WERI-Rb-1 (cell line): ENCODE measurements around the gene MYO15A.

Source experiments
- DNase-seq: peaks from one replicate; pipeline ENCODE4 v3.0.0-alpha.2; 2020
- H3K27ac ChIP-seq: fragments of 250-450 bp; sonication (Bioruptor Pico); 2 replicates; pipeline ENCODE4 v1.5.1; 2020; ENCODE audit warnings: mild to moderate bottlenecking, moderate library complexity
- H3K27me3 ChIP-seq: fragments of 250-450 bp; sonication (Bioruptor Pico); 2 replicates; pipeline ENCODE4 v1.5.1; 2021; ENCODE audit warnings: mild to moderate bottlenecking, low read depth, moderate library complexity; ENCODE audit not compliant: insufficient read depth, severe bottlenecking
- H3K36me3 ChIP-seq: fragments of 250-450 bp; sonication (Bioruptor Pico); 2 replicates; pipeline ENCODE4 v1.5.1; 2020; ENCODE audit warnings: mild to moderate bottlenecking, moderate library complexity
- H3K4me3 ChIP-seq: 2 replicates; pipeline ENCODE4 v1.5.1; 2011; ENCODE audit warnings: low read depth, mild to moderate bottlenecking, control low read depth, low read length
- H3K9me3 ChIP-seq: fragments of 250-450 bp; sonication (Bioruptor Pico); 2 replicates; pipeline ENCODE4 v1.5.1; 2021; ENCODE audit warnings: mild to moderate bottlenecking, moderate library complexity; ENCODE audit not compliant: severe bottlenecking
- TF ChIP-seq, protein P1 (sequence below): IDR thresholded peaks from 2 replicates; pipeline ENCODE4 v1.5.1; 2011; ENCODE audit warnings: low read depth, mild to moderate bottlenecking, control low read depth, inconsistent platforms, low read length

MYO15A gene

DNA sequence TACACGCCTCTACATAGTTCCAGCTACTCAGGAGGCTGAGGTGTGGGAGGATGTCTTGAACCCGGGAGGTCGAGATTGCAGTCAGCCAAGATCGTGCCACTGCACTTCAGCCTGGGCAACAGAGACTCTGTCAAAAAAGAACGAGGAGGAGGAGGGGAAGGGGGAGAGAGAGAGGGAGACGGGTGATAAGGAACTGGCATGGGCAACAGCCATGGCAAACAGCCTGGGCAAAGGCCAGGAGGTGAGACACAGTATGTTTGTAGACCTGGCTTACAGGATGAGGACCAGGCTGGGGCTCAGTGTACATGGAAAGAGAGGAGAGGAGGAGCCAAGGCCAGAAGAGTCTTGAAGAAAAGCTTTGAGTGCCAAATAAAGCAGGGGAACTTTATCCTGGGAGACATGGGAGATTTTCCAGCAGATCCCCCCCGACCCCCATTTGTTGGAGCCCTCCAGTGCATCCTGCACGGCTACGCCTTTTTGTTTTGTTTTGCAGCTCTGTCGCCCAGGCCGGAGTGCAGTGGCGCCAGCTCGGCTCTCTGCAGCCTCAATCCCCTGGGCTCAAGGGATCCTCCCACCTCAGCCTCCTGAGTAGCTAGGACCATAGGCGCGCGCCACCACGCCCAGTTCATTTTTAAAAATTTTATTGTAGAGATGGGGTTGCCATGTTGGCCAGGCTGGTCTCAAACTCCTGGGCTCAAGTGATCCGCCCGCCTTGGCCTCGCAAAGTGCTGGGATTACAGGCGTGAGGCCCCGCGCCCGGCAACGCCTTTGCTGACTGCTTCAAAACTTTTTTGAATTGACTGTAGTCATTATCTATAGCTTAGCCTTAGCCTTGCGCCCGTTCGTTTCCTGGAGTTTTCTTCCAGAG, 73.8 kb downstream of the MYO15A start:
- TF ChIP-seq, protein P1, sequence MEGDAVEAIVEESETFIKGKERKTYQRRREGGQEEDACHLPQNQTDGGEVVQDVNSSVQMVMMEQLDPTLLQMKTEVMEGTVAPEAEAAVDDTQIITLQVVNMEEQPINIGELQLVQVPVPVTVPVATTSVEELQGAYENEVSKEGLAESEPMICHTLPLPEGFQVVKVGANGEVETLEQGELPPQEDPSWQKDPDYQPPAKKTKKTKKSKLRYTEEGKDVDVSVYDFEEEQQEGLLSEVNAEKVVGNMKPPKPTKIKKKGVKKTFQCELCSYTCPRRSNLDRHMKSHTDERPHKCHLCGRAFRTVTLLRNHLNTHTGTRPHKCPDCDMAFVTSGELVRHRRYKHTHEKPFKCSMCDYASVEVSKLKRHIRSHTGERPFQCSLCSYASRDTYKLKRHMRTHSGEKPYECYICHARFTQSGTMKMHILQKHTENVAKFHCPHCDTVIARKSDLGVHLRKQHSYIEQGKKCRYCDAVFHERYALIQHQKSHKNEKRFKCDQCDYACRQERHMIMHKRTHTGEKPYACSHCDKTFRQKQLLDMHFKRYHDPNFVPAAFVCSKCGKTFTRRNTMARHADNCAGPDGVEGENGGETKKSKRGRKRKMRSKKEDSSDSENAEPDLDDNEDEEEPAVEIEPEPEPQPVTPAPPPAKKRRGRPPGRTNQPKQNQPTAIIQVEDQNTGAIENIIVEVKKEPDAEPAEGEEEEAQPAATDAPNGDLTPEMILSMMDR = no peak
- no peaks in the 10 kb centered on the region for H3K9me3 ChIP-seq
- no peak for DNase-seq
- peaks cover 28% of the 10 kb centered on the region for H3K36me3 ChIP-seq
- H3K27ac ChIP-seq = peak overlapping the region; percentile 96
- H3K27me3 ChIP-seq = no peaks in the 10 kb centered on the region
- H3K4me3 ChIP-seq = peak overlapping the region; percentile 65

DNA sequence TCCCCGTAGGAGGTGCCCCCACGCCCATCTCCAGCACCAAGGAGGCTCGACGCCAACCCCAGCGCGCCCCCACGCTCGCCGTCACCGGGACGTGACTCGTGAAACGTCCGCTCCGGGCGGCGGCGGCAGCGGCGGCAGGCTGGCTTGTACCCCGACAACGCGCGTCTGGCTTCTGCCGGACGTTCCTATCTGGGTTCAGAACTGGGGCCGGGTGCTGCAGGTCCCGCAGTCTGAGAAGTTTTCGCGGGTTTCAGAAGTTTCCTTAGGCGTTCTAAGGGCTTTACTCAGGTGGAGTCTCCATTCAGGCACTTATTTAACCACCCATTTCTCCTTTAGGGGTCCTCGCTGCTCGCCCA, 74.4 kb downstream of the MYO15A start:
- no peaks in the 10 kb centered on the region for H3K9me3 ChIP-seq
- DNase-seq = peak; percentile 88
- H3K36me3 ChIP-seq = peaks cover 34% of the 10 kb centered on the region
- H3K4me3 ChIP-seq = peak overlapping the region; percentile 65
- H3K27ac ChIP-seq = peak overlapping the region; percentile 96
- TF ChIP-seq, protein P1 = no peak
- no peaks in the 10 kb centered on the region for H3K27me3 ChIP-seq

DNA sequence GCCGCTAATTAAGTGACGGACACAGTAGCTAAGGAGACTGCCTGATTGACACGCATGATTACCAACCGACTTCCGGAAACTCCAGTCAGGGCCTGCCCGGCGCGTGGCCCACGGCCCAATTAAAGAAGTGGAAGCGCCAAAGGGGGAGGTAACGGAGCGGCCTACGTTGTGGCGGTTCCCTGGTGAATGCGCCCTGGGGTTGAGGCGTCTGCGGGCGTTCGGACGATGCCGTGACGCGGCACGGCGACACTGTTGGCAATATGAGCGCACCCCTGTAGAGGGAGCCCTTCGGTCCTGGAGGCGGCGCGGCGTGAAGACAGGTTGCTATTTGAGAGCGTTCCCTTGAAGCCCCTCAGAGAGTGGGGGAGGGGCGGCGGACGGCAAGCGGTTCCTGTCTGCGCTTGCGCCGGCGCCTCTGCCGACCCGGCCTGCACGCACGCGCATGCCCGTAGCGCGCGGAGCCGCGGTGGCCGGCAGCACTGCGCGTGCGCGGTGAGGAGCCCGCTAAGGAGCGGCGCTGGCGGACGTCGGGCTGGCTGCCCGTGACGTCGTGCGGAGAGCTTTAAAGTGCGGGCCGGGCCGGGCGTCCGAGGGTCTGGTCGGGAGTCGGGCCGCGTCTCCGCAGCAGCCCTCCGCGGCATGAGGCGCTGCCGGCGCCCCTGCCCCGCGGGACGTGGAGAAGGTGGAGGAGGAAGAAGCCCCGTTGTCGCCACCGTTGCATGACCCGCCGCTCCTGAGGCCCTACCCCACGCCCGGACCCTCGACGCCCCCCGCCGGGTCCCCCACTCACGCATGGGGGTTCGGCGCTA, 75.0 kb downstream of the MYO15A start, which contains the start of gene ALKBH5:
Gene ALKBH5, plus strand, starts transcription at position 495 of the 809 bp plus-strand sequence. CDS start 416 bp downstream, outside the sequence.
- Histone ChIP-seq H3K9me3 (no peaks in the 10 kb centered on the region), H3K36me3 (peaks cover 40% of the 10 kb centered on the region), H3K27me3 (no peaks in the 10 kb centered on the region), H3K27ac (peak within 1 kb of the TSS; percentile 96), H3K4me3 (peak within 1 kb of the TSS; percentile 65)
- TF ChIP-seq, protein P1 = peak; percentile 55
- DNase-seq = peak; percentile 98

DNA sequence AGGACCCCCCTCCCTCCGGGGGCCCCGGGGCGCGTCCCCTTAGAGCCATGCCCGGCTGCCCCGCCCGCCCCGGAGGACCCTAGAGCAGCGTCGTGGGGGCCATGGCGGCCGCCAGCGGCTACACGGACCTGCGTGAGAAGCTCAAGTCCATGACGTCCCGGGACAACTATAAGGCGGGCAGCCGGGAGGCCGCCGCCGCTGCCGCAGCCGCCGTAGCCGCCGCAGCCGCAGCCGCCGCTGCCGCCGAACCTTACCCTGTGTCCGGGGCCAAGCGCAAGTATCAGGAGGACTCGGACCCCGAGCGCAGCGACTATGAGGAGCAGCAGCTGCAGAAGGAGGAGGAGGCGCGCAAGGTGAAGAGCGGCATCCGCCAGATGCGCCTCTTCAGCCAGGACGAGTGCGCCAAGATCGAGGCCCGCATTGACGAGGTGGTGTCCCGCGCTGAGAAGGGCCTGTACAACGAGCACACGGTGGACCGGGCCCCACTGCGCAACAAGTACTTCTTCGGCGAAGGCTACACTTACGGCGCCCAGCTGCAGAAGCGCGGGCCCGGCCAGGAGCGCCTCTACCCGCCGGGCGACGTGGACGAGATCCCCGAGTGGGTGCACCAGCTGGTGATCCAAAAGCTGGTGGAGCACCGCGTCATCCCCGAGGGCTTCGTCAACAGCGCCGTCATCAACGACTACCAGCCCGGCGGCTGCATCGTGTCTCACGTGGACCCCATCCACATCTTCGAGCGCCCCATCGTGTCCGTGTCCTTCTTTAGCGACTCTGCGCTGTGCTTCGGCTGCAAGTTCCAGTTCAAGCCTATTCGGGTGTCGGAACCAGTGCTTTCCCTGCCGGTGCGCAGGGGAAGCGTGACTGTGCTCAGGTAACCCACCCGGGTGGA, 75.8 kb downstream of the MYO15A start:
- peak; percentile 26 for DNase-seq
- peak overlapping the region; percentile 96 for H3K27ac ChIP-seq

DNA sequence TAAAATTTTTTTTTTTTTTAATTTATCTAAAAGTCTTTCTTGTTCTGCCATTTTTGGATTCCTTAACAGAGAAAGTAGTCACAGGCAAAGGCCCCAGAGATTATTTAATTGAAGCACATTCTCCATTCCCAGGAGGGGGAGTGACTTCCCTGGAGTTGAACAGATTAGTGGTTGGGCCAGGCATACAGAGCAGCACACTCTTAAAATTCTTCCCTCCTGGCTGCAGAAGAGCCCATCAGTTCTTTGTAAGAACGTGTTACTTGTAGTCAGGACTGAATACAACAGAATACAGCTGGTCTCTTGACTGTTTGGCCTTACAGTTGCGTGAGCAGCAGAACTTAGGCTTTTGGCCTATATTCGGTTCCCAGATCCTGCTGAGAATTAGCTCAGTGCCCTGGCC, 76.8 kb downstream of the MYO15A start:
- TF ChIP-seq, protein P1 = no peak
- no peak for DNase-seq
- H3K27ac ChIP-seq = no peak overlapping the region

More for the DNA sequence above, 75.8 kb downstream of the MYO15A start:
- Histone ChIP-seq H3K4me3 (peak overlapping the region; percentile 65), H3K9me3 (no peaks in the 10 kb centered on the region), H3K36me3 (peaks cover 45% of the 10 kb centered on the region), H3K27me3 (no peaks in the 10 kb centered on the region)
- TF ChIP-seq, protein P1 = no peak

More for the DNA sequence above, 76.8 kb downstream of the MYO15A start:
- no peaks in the 10 kb centered on the region for H3K9me3 ChIP-seq
- peak overlapping the region; percentile 65 for H3K4me3 ChIP-seq
- H3K36me3 ChIP-seq = peaks cover 53% of the 10 kb centered on the region
- no peaks in the 10 kb centered on the region for H3K27me3 ChIP-seq
